Neural crest cell (in vitro differentiated cells): Measurements from ENCODE around the gene WNK2. TPM values are rescaled to one million over a fixed set of nuclear protein-coding genes. Genes with fewer than 3 reads are reported as not detected.

Experiments
- DNase-seq: peaks from one replicate; pipeline ENCODE4 v3.0.0; 2021; ENCODE audit warnings: low read depth, mixed read lengths, low spot score
- H3K27ac Mint-ChIP-seq: one replicate; pipeline ENCODE4 v1.8.0; 2021; ENCODE audit warnings: mild to moderate bottlenecking, mixed read lengths; ENCODE audit not compliant: unreplicated experiment
- H3K27me3 Mint-ChIP-seq: 2 replicates; pipeline ENCODE4 v1.8.0; 2021; ENCODE audit warnings: low read depth, mild to moderate bottlenecking, mixed read lengths
- H3K36me3 Mint-ChIP-seq: 2 replicates; pipeline ENCODE4 v1.8.0; 2021; ENCODE audit warnings: low read depth, mild to moderate bottlenecking, mixed read lengths
- H3K4me1 Mint-ChIP-seq: 2 replicates; pipeline ENCODE4 v1.8.0; 2021; ENCODE audit warnings: mixed read lengths
- H3K4me3 Mint-ChIP-seq: one replicate; pipeline ENCODE4 v1.8.0; 2021; ENCODE audit warnings: mild to moderate bottlenecking, mixed read lengths
- H3K9me3 Mint-ChIP-seq: 2 replicates; pipeline ENCODE4 v1.8.0; 2021; ENCODE audit warnings: mixed read lengths
- total RNA-seq: library from RNA; stranded (reverse); gene quantifications from 2 replicates; pipeline ENCODE4 v1.2.1, GENCODE V29; 2021
- TF ChIP-seq, protein P1 (sequence below): fragments of 200-600 bp; sonication (generic); conservative IDR thresholded peaks from 2 replicates; pipeline ENCODE4 v1.5.0; 2021; ENCODE audit warnings: antibody characterized with exemption, mild to moderate bottlenecking

The WNK2 gene
- total RNA-seq, 1 donor from 2014 or later, result 27.8 TPM

DNA sequence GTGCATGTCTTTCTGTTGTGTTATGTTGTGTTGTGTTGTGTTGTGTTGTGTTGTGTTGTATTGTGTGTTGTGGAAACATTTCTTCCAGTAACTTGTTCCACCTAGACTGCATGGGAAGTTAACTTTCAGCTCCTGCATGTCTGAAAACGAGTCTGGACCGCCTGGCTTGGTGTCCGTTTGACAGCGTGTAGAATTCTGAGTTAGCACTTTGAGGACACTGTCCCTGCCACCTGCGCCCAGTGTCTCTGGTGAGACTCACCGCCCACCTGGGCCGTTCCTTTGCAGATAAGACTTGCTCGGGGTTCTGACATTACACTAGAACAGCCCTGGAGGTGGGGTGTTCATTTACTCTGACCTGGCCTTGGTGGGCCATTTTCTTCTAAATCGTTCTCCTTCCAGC, 42.0 kb downstream of the WNK2 start:
- no peaks in the 10 kb centered on the region for H3K9me3 Mint-ChIP-seq
- H3K4me3 Mint-ChIP-seq, result no peak overlapping the region
- DNase-seq, result no peak
- H3K4me1 Mint-ChIP-seq, result peaks cover 8% of the 10 kb centered on the region
- TF ChIP-seq, protein P1, sequence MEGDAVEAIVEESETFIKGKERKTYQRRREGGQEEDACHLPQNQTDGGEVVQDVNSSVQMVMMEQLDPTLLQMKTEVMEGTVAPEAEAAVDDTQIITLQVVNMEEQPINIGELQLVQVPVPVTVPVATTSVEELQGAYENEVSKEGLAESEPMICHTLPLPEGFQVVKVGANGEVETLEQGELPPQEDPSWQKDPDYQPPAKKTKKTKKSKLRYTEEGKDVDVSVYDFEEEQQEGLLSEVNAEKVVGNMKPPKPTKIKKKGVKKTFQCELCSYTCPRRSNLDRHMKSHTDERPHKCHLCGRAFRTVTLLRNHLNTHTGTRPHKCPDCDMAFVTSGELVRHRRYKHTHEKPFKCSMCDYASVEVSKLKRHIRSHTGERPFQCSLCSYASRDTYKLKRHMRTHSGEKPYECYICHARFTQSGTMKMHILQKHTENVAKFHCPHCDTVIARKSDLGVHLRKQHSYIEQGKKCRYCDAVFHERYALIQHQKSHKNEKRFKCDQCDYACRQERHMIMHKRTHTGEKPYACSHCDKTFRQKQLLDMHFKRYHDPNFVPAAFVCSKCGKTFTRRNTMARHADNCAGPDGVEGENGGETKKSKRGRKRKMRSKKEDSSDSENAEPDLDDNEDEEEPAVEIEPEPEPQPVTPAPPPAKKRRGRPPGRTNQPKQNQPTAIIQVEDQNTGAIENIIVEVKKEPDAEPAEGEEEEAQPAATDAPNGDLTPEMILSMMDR, result no peak
- no peak overlapping the region for H3K27ac Mint-ChIP-seq
- no peaks in the 10 kb centered on the region for H3K27me3 Mint-ChIP-seq
- no peaks in the 10 kb centered on the region for H3K36me3 Mint-ChIP-seq

DNA sequence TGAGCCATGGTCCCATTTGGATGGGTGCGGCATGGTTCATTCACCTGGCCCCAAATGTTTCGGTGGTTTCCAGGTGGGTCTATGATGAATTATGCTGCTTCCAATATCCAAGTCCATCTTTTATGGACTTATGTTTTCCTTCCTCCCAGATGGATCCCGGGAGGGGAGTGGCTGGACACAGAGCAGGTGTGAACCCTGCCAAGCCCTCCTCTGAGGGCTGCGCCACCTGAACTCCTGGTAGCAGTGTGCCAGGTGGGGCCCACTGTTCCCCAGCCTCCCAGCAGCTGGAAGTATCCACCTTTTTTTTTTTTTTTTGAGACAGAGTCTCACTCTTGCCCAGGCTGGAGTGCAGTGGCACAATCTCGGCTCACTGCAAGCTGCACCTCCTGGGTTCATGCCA, 42.9 kb downstream of the WNK2 start:
- Mint-ChIP-seq H3K4me1 (peaks cover 8% of the 10 kb centered on the region), H3K27me3 (no peaks in the 10 kb centered on the region), H3K27ac (no peak overlapping the region), H3K4me3 (no peak overlapping the region), H3K36me3 (no peaks in the 10 kb centered on the region), H3K9me3 (no peaks in the 10 kb centered on the region)
- DNase-seq, result no peak
- TF ChIP-seq, protein P1, result no peak

DNA sequence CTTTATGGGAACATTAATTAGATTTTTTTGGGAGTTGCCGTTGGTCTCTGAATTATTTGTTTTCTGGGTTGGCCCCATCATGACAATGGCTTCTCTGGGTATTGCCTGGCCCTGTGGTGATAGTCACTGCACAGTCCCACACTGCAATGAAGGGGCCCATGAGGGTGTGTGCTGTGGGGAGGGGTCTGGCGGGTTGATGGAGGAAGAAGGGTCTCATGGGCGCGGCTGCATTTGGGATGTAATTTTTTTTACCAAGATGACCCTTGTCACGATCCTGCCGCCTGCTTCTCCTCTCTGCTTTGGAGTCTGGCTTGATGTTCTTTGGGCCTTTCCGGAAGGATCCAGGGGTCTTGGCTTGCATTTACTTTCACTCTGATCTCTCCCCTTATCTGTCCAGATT, 44.1 kb downstream of the WNK2 start:
- Mint-ChIP-seq H3K36me3 (no peaks in the 10 kb centered on the region), H3K9me3 (no peaks in the 10 kb centered on the region), H3K4me3 (no peak overlapping the region), H3K27me3 (no peaks in the 10 kb centered on the region), H3K4me1 (peaks cover 8% of the 10 kb centered on the region), H3K27ac (no peak overlapping the region)
- TF ChIP-seq, protein P1, result no peak
- DNase-seq, result no peak

DNA sequence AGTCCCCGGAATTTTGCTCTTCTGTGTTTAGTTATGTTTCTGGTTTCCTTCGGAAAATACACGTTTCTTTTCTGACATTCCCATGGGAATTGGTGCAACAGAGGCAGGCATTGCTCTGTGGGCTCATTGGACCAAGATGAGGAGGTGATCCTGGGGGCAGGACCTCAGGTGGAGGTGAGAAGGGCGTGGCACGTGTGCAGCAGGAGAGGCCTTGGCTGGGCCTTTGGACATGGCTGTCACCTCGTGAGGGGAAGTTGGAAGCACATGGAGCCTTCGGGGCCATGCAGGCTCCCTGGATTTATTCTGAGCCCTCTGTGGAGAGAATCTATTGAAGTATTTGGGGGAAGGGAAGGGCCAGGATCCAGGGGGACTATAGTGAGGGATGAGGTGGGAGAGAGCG, 44.5 kb downstream of the WNK2 start:
- H3K27me3 Mint-ChIP-seq, result no peaks in the 10 kb centered on the region
- DNase-seq, result no peak
- H3K4me1 Mint-ChIP-seq, result peaks cover 8% of the 10 kb centered on the region
- TF ChIP-seq, protein P1, result no peak
- H3K27ac Mint-ChIP-seq, result no peak overlapping the region
- no peaks in the 10 kb centered on the region for H3K36me3 Mint-ChIP-seq
- H3K9me3 Mint-ChIP-seq, result no peaks in the 10 kb centered on the region
- H3K4me3 Mint-ChIP-seq, result no peak overlapping the region

DNA sequence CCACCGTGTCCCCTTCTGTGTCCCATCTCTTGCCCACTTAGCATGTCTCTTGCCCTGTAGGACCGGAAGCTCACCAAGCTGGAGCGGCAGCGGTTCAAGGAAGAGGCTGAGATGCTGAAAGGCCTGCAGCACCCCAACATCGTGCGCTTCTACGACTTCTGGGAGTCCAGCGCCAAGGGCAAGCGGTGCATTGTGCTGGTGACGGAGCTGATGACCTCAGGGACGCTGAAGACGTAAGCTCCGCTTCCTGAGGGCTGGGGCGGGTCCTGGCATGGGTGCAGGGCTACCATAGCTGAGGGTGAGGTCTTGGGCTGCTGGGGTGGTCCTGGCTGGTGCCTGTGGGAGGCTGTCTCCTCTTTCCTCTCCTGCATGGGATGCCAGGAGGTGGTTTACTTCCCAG, 45.7 kb downstream of the WNK2 start:
- H3K27ac Mint-ChIP-seq, result no peak overlapping the region
- TF ChIP-seq, protein P1, result no peak
- H3K4me1 Mint-ChIP-seq, result peaks cover 3% of the 10 kb centered on the region
- H3K27me3 Mint-ChIP-seq, result no peaks in the 10 kb centered on the region
- no peaks in the 10 kb centered on the region for H3K36me3 Mint-ChIP-seq
- H3K4me3 Mint-ChIP-seq, result no peak overlapping the region
- H3K9me3 Mint-ChIP-seq, result no peaks in the 10 kb centered on the region
- no peak for DNase-seq

DNA sequence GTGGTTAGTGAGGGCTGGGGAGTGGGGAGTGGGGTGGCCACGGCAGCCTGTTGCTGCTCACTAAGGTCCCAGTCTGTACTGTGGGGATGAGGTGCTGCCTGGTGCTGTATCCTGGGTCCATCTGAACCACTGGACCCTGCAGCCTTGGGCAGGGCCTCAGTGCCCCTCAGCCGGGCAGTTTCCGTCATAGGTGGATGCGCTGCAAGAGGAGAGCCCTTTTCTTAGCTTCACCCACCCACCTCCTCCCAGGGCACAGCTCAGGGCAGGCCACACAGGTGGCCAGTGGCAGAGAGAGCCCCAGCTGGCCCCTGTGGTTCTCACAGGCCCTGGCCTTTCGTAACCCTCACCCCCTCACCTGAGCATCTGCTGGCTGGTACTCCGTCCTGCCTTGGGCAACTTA, 46.2 kb downstream of the WNK2 start:
- H3K36me3 Mint-ChIP-seq, result no peaks in the 10 kb centered on the region
- H3K9me3 Mint-ChIP-seq, result no peaks in the 10 kb centered on the region
- no peaks in the 10 kb centered on the region for H3K27me3 Mint-ChIP-seq
- TF ChIP-seq, protein P1, result no peak
- H3K4me3 Mint-ChIP-seq, result no peak overlapping the region
- no peak overlapping the region for H3K27ac Mint-ChIP-seq
- no peaks in the 10 kb centered on the region for H3K4me1 Mint-ChIP-seq
- no peak for DNase-seq
